ENCODE data around the gene TYW1B.
"Not testable (repeated sequence)": the region's sequence is repeated elsewhere in the genome, so short reads cannot be mapped to it uniquely, and the experiment has no call there.

TYW1B gene

DNA sequence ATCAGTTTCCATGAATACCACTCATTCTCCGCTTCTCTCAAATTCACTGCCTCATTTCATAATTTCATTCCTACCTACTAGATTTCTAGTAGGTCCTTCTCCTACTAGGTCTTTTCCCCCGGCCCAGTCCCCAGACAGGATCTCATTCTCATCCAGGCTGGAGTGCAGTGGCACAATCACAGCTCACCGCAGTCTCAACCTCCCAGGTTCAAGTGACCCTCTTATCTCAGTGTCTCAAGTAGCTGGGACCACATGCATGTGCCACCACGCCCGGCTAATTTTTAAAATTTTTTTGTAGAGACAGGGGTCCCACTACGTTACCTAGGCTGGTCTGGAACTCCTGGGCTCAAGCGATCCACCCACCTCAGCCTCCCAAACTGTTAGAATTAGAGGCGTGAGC is 132.5 kb downstream of the TYW1B start:
- DNase-seq (ENCODE audit: low read depth); H3K4me3 ChIP-seq (ENCODE audit: control insufficient read depth, low read depth, low read length): not testable (repeated sequence)

DNA sequence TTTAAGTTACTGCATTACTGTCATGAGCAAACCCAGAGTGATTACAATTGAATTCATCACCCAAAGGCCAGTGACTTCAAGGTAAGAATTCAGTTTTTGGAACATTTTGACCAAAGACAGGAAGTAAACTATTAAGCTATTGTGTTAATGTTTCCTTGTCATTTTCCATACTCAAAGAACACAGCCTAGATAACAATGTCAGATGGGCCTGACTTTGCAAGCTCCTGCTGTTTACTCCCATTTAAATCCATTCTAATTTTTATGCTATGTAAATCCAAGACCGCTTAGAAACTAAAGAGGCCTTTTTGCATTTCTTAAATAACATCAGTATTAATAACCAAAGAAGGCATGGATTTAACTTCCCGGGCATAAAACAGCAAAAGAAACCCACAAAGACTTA is 136.6 kb downstream of the TYW1B start:
- not testable (repeated sequence) for DNase-seq (ENCODE audit: low read depth); H3K4me3 ChIP-seq (ENCODE audit: control insufficient read depth, low read depth, low read length)

DNA sequence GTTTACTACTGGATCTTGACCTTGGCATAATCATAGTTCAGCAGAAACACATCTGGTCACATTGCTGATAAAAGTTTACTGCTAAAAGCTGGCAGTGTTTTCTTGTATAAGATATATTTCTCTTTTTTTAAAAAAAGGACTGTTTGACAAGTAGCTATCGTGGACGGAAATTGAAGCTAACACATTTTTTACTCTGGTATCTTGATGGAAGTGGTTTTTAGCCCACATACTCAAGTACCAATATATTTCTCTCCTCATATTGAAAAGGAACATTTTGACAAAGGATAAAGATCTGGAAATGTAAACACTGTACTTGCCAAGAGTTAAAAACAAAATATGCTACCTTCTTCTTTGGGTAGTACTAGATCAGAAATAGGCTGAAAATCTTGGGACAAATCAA is 137.8 kb downstream of the TYW1B start:
- H3K4me3 ChIP-seq (ENCODE audit: control insufficient read depth, low read depth, low read length); DNase-seq (ENCODE audit: low read depth): not testable (repeated sequence)

- H3K4me3 ChIP-seq (ENCODE audit: control insufficient read depth, low read depth, low read length); DNase-seq (ENCODE audit: low read depth): not testable (repeated sequence)
These were observed 138.7 kb downstream of the TYW1B start for GRCh38 chr7:72689344-72689743.

- not testable (repeated sequence) for DNase-seq (ENCODE audit: low read depth); H3K4me3 ChIP-seq (ENCODE audit: control insufficient read depth, low read depth, low read length)
These were observed 146.8 kb downstream of the TYW1B start for GRCh38 chr7:72681211-72681610.

DNA sequence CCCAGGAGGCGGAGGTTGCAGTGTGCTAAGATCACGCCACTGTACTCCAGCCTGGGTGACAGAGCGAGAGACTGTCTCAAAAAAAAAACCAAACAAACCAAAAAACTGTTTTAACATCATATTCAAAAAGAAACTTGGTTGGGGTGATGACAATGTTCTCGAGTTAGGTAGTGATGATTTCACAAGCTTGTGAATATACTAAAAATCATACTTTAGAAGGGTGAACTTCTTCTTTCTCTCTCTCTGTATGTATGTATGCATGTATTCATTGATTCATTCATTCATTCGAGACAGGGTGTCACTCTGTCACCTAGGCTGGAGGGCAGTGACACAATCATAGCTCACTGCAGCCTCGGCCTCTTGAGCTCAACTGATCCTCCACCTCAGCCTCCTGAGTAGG is 151.1 kb downstream of the TYW1B start:
- not testable (repeated sequence) for H3K4me3 ChIP-seq (ENCODE audit: control insufficient read depth, low read depth, low read length); DNase-seq (ENCODE audit: low read depth)

DNA sequence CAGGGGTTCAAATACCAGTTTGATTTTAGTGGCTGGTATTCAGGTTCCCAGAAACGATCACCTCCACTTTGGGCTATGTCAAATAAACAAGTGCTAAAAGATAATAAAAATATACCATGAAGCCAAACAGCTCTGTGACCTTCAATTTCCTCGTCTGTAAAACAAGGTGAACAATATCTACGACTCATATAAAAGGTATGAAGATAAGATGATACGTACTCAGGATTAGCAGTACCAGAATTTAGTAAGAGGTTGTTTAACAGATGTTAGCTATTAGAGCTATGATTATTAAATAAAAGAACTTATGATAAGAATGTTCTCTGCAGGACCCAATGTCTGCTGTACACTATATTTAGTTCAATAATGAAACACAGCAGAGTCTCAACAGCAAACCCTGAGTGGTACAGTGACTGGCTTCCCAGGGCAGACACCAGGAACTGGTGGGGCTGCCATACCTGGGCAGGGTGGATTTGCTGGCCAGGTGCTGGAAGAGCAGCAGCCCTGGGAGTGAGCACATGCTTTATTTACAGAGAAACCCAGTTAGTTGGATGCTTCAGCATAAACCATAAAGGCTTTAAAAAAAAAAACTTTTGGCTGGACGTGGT is 151.8 kb downstream of the TYW1B start:
- DNase-seq (ENCODE audit: low read depth); H3K4me3 ChIP-seq (ENCODE audit: control insufficient read depth, low read depth, low read length): not testable (repeated sequence)

GRCh38 chr7:72675686-72676085 is 152.3 kb downstream of the TYW1B start:
- not testable (repeated sequence) for H3K4me3 ChIP-seq (ENCODE audit: control insufficient read depth, low read depth, low read length)

DNA sequence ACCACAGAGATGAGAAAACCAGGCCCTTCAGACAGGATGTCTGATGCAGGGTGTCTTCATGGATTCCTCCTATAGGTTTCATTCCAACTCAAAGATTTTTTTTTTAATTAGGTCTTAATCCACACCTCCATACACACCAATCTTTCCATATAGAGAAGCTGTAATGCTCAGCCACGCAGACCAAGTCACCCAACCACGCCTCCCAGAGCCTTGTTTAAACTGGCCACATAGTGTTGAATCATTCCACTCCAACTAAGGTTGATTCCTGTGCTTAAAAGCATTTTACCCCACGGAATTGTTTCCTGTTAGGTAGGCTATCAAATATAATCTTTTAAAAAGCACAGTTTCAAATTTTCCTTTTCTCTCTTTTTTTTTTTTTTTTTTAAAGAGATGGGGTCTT is 153.6 kb downstream of the TYW1B start:
- DNase-seq (ENCODE audit: low read depth): no peak
- no peak overlapping the region for H3K4me3 ChIP-seq (ENCODE audit: control insufficient read depth, low read depth, low read length)
- TF ChIP-seq, protein P1, sequence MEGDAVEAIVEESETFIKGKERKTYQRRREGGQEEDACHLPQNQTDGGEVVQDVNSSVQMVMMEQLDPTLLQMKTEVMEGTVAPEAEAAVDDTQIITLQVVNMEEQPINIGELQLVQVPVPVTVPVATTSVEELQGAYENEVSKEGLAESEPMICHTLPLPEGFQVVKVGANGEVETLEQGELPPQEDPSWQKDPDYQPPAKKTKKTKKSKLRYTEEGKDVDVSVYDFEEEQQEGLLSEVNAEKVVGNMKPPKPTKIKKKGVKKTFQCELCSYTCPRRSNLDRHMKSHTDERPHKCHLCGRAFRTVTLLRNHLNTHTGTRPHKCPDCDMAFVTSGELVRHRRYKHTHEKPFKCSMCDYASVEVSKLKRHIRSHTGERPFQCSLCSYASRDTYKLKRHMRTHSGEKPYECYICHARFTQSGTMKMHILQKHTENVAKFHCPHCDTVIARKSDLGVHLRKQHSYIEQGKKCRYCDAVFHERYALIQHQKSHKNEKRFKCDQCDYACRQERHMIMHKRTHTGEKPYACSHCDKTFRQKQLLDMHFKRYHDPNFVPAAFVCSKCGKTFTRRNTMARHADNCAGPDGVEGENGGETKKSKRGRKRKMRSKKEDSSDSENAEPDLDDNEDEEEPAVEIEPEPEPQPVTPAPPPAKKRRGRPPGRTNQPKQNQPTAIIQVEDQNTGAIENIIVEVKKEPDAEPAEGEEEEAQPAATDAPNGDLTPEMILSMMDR (conservative IDR thresholded peaks at IDR 0.05; ENCODE audit: control insufficient read depth, insufficient read depth, low read depth, low read length): no peak

More at GRCh38 chr7:72675686-72676085, 152.3 kb downstream of the TYW1B start:
- not testable (repeated sequence) for DNase-seq (ENCODE audit: low read depth)

- not testable (repeated sequence) for DNase-seq (ENCODE audit: low read depth); H3K4me3 ChIP-seq (ENCODE audit: control insufficient read depth, low read depth, low read length)
These were observed 157.2 kb downstream of the TYW1B start for GRCh38 chr7:72670850-72671249.

- not testable (repeated sequence) for H3K4me3 ChIP-seq (ENCODE audit: control insufficient read depth, low read depth, low read length); DNase-seq (ENCODE audit: low read depth)
These were observed 159.6 kb downstream of the TYW1B start for GRCh38 chr7:72668435-72668834.

DNA sequence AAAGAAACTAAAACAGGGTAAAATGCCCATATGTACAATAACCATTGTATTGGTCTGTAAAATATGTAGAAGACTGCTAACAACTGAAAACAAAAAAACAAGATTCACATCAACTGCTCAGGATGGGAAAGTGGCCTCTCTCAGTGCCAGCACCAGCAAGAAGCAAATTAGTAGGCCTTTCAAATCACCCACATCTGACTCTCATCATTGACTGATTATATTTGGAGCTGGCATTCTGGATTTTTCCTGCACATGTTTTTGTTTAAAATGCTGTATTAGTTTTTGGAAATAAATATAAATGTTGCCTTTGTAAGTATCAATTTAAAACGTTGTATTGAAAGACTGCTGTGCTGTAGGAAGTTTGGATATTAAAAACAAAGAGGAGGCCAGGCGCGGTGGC is 161.0 kb downstream of the TYW1B start:
- H3K4me3 ChIP-seq (ENCODE audit: control insufficient read depth, low read depth, low read length); DNase-seq (ENCODE audit: low read depth): not testable (repeated sequence)

GRCh38 chr7:72648574-72648973 is 179.4 kb downstream of the TYW1B start:
- H3K4me3 ChIP-seq (ENCODE audit: control insufficient read depth, low read depth, low read length); DNase-seq (ENCODE audit: low read depth): not testable (repeated sequence)

DNA sequence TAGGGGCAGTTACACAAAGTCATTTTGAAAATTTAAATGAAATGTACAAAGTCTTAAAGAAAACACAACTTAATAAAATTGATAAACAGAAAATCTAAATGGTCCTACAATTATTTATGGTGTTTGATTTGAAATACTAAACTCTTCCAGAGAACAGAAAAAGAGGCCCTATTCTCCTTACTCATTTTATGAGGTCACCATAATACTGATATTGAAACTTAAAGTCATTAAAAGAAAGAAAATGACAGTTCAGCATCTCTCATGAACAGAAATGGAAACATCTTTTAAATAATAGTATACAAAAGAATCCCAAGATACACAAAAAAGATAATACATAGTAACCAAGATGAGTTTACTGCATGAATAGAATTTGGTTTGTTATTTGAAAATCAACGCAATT is 184.3 kb downstream of the TYW1B start:
- H3K4me3 ChIP-seq (ENCODE audit: control insufficient read depth, low read depth, low read length); DNase-seq (ENCODE audit: low read depth): not testable (repeated sequence)

DNA sequence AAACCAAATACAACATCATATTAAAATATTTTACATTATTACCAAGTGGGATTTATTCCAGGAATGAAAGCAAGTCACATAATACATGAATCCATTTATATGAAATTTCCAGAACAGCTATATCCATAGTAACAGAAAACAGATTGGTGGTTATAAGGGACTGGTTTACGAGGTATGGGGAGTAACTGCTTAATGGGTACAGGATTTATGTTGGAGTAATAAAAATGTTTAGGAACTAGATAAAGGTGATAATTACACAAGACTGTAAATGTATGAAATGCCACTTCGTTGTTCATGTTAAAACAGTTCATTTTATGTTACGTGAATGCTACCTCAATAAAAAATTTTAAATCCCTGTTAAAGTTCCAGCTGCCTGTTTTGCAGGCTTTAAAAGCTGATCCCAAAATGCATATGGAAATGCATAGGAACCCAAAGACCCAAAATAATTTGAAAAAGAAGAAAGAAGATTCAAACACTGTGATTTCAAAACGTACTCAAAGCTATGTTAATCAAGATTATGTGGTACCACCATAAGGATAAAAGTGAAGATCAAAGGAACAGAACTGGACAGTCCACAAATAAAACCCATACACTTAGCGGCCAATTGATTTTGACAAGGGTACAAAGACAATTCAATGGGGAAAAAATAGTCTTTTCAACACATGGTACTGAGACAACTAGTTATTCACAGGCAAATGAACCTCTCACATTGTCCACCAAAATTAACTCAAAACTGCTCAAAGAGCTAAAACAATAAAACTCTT is 186.3 kb downstream of the TYW1B start:
- not testable (repeated sequence) for H3K4me3 ChIP-seq (ENCODE audit: control insufficient read depth, low read depth, low read length); DNase-seq (ENCODE audit: low read depth)

DNA sequence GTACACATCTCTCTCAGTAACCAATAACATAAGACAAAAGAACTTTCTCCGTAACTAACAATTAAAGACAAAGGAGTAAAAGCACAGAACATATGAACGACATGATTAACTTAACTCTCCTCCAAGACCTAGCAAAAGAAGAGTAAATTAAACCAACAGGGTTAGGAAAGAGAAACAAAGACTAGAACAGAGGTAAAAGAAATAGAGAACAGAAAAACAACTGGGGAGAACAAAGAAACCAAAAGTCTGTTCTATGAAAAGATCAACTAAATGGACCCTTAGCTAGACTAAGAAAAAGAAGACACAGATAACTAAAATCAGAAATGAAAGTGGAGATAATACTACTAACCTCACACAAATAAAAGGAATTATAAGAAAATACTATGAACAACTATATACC is 187.3 kb downstream of the TYW1B start:
- not testable (repeated sequence) for H3K4me3 ChIP-seq (ENCODE audit: control insufficient read depth, low read depth, low read length); DNase-seq (ENCODE audit: low read depth)

GRCh38 chr7:72635273-72635908 is 192.6 kb downstream of the TYW1B start:
- H3K4me3 ChIP-seq (ENCODE audit: control insufficient read depth, low read depth, low read length); DNase-seq (ENCODE audit: low read depth): not testable (repeated sequence)

DNA sequence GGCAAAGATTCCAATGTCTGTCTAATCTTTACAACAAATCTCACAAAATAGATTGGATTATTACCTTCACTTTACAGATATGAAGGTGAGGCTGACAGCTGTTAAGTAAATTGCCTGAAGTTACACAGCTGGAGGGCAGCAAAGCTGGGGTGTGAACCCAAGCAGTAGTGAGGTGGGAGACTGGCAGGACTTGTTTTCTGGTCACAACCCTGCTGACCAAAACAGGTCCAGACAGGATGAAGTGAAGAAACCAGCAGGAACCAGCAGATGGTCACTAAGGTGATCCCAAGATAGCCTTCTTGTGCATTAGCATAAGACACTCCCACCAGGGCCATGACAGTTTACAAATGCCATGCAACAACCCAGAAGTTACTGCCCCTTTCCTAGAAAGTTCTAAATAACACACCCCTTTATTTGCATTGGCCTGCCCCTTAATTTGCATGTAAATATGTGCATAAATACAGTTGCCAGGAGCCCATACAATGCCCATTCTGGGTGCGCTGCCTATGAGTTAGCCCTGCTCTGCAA is 195.2 kb downstream of the TYW1B start:
- DNase-seq (ENCODE audit: low read depth); H3K4me3 ChIP-seq (ENCODE audit: control insufficient read depth, low read depth, low read length): not testable (repeated sequence)

Measured in fibroblast of mammary gland (primary cell).